Retina (tissue), 1 donor: ENCODE measurements around the gene PSMG4.

Experiments used
- DNase-seq: peaks from one replicate; pipeline ENCODE4 v3.0.0-alpha.2; 2016

The PSMG4 gene

GRCh38 chr6:3258720-3259490 lies at the start of gene PSMG4:
Gene PSMG4, plus strand, starts transcription at chr6:3258947. Its CDS starts 76 bp downstream, at chr6:3259023.
- peak; percentile 91 for DNase-seq

- DNase-seq = no peak
Measured at GRCh38 chr6:3209114-3210023, 49.4 kb upstream of the PSMG4 start.

GRCh38 chr6:3210024-3210610 lies 48.6 kb upstream of the PSMG4 start:
- DNase-seq = no peak

- no peak for DNase-seq
Measured at GRCh38 chr6:3211681-3212080, 47.1 kb upstream of the PSMG4 start.

- DNase-seq = no peak
Measured at GRCh38 chr6:3212261-3212660, 46.5 kb upstream of the PSMG4 start.

GRCh38 chr6:3213334-3213695 lies 45.4 kb upstream of the PSMG4 start:
- DNase-seq = no peak

GRCh38 chr6:3214898-3215297 lies 43.8 kb upstream of the PSMG4 start:
- DNase-seq = no peak

- DNase-seq = no peak
Measured at GRCh38 chr6:3217286-3217685, 41.5 kb upstream of the PSMG4 start.

GRCh38 chr6:3218266-3218665 lies 40.5 kb upstream of the PSMG4 start:
- no peak for DNase-seq

GRCh38 chr6:3220366-3220765 lies 38.4 kb upstream of the PSMG4 start:
- no peak for DNase-seq

- DNase-seq = no peak
Measured at GRCh38 chr6:3221578-3221977, 37.2 kb upstream of the PSMG4 start.

- no peak for DNase-seq
Measured at GRCh38 chr6:3222506-3223038, 36.2 kb upstream of the PSMG4 start.

- no peak for DNase-seq
Measured at GRCh38 chr6:3226042-3226441, 32.7 kb upstream of the PSMG4 start.

GRCh38 chr6:3226481-3227362 lies 32.0 kb upstream of the PSMG4 start:
- DNase-seq = no peak

GRCh38 chr6:3227363-3228045 lies 31.2 kb upstream of the PSMG4 start, which contains the start of gene TUBB2B:
Gene TUBB2B, minus strand, starts transcription at chr6:3227653. Its CDS starts 110 bp downstream, at chr6:3227543.
- peak; percentile 97 for DNase-seq

GRCh38 chr6:3228046-3228671 lies 30.6 kb upstream of the PSMG4 start:
- DNase-seq = peak; percentile 94

GRCh38 chr6:3228771-3229565 lies 29.8 kb upstream of the PSMG4 start:
- peak; percentile 95 for DNase-seq

GRCh38 chr6:3229566-3230178 lies 29.1 kb upstream of the PSMG4 start:
- peak; percentile 88 for DNase-seq

GRCh38 chr6:3230256-3230882 lies 28.4 kb upstream of the PSMG4 start:
- DNase-seq = no peak
